HepG2 (cell line): Measurements from ENCODE around the gene QRICH2. TPM values are rescaled to one million over a fixed set of nuclear protein-coding genes. Genes with fewer than 3 reads are reported as not detected.

Experiments used
- CENPBD1 ChIP-seq: sonication (generic); formaldehyde crosslinking; IDR thresholded peaks from 2 replicates; pipeline ENCODE4 v1.8.0; 2022; ENCODE audit warnings: missing genetic modification reagents, low read depth, mild to moderate bottlenecking, borderline replicate concordance
- CENPX ChIP-seq: sonication (generic); formaldehyde crosslinking; IDR thresholded peaks from 2 replicates; pipeline ENCODE4 v1.9.0; 2021; ENCODE audit warnings: mild to moderate bottlenecking, missing genetic modification reagents, moderate library complexity
- CHD2 ChIP-seq: IDR thresholded peaks from 2 replicates; pipeline ENCODE4 v1.6.1; 2011; ENCODE audit warnings: low read depth, low read length, improper control_type of control experiment
- GZF1 ChIP-seq: sonication (generic); formaldehyde crosslinking; IDR thresholded peaks from 2 replicates; pipeline ENCODE4 v1.5.1; 2020; ENCODE audit warnings: mild to moderate bottlenecking, missing genetic modification reagents
- HCFC1 ChIP-seq: fragments of 150-350 bp; IDR thresholded peaks from 2 replicates; pipeline ENCODE4 v1.6.1; 2014; ENCODE audit warnings: low read depth, low read length
- HIVEP1 ChIP-seq: sonication (generic); formaldehyde crosslinking; IDR thresholded peaks from 2 replicates; pipeline ENCODE4 v1.4.0; 2020; ENCODE audit warnings: mild to moderate bottlenecking, missing genetic modification reagents
- ISX ChIP-seq: sonication (generic); formaldehyde crosslinking; conservative IDR thresholded peaks from 2 replicates; pipeline ENCODE4 v1.5.0; 2020; ENCODE audit warnings: missing genetic modification reagents
- TMF1 ChIP-seq: sonication (generic); formaldehyde crosslinking; IDR thresholded peaks from 2 replicates; pipeline ENCODE4 v1.8.1; 2022; ENCODE audit warnings: low read depth, missing genetic modification reagents
- ZNF30 ChIP-seq: sonication (generic); formaldehyde crosslinking; IDR thresholded peaks from 2 replicates; pipeline ENCODE4 v1.5.0; 2020; ENCODE audit warnings: mild to moderate bottlenecking, missing genetic modification reagents
- ZNF318 ChIP-seq: sonication (generic); formaldehyde crosslinking; IDR thresholded peaks from 2 replicates; pipeline ENCODE4 v1.4.0; 2020; ENCODE audit warnings: mild to moderate bottlenecking, missing genetic modification reagents
- ZNF644 ChIP-seq: IDR thresholded peaks from 2 replicates; pipeline ENCODE4 v1.6.1; 2016; ENCODE audit warnings: low read depth
- ZNF646 ChIP-seq: sonication (generic); formaldehyde crosslinking; IDR thresholded peaks from 2 replicates; pipeline ENCODE4 v1.9.0; 2021; ENCODE audit warnings: mild to moderate bottlenecking, missing genetic modification reagents
- ZNF674 ChIP-seq: sonication (generic); formaldehyde crosslinking; IDR thresholded peaks from 2 replicates; pipeline ENCODE4 v1.5.0; 2020; ENCODE audit warnings: low read depth, mild to moderate bottlenecking, missing genetic modification reagents
- ZNF737 ChIP-seq: sonication (generic); formaldehyde crosslinking; IDR thresholded peaks from 2 replicates; pipeline ENCODE4 v1.5.0; 2020; ENCODE audit warnings: missing genetic modification reagents, mild to moderate bottlenecking, borderline replicate concordance
- polyA plus RNA-seq, 8 experiments: library from polyadenylated mRNA; depleted of rRNA in 3 of 8; stranded (reverse) in 7 of 8; unstranded in 1 of 8; fragments of >200 nt; fragmentation: Illumina TruSeq in 4 of 8; extraction: Trizol in 4 of 8; gene quantifications; 2 replicates each; pipeline versions ENCODE4 v1.2.1 to v1.2.3, GENCODE V29; 2011 to 2016; ENCODE audit warnings: low read depth in 4 of 8, missing spikeins in 1 of 8, mixed read lengths in 1 of 8; ENCODE audit not compliant: insufficient read depth in 1 of 8
- total RNA-seq, 5 experiments: library from RNA; depleted of rRNA; stranded (reverse); fragments of >200 nt; fragmentation: Illumina TruSeq; extraction: Trizol; gene quantifications; 2 replicates each; pipeline ENCODE4 v1.2.3, GENCODE V29; 2016; ENCODE audit warnings: low read depth in 1 of 5

The QRICH2 gene
- total and polyA plus RNA-seq, 2 of the 13 experiments (the other 11 are each of a cell fraction or from before 2014, with no cell fraction given), result 3.7 to 5.7 TPM

- TF ChIP-seq ZNF646 (CRISPR knock-in tag) (no peak), HIVEP1 (CRISPR knock-in tag) (peak; percentile 72), HCFC1 (peak; percentile 79), CENPBD1 (CRISPR knock-in tag) (no peak), GZF1 (CRISPR knock-in tag) (peak; percentile 76), ZNF674 (peak; percentile 69; the same call in 1 of the 2 replicates), TMF1 (CRISPR knock-in tag) (0 out of 2 replicates have a peak, but pooled peaks have one; percentile 14), CENPX (CRISPR knock-in tag) (no peak), CHD2 (no peak; the same call in 1 of the 2 replicates), ZNF737 (no peak), ZNF644 (CRISPR knock-in tag) (no peak), ZNF318 (CRISPR knock-in tag) (peak; percentile 25; the same call in 1 of the 2 replicates), ISX (CRISPR knock-in tag) (no peak), ZNF30 (CRISPR knock-in tag) (peak; percentile 62; the same call in 1 of the 2 replicates)
Observed at GRCh38 chr17:76353599-76354316, 45.7 kb upstream of the QRICH2 start, which contains the start of gene PRPSAP1 (continued).
